KMS-11 (cell line): ENCODE measurements around the gene CELF5.

Source experiments
- H2AFZ ChIP-seq: fragments of 200-600 bp; sonication (generic); 2 replicates; pipeline ENCODE4 v1.6.1; 2016; ENCODE audit warnings: antibody characterized with exemption, mixed run types, low read depth
- H3K27ac ChIP-seq: fragments of 200-600 bp; sonication (generic); 2 replicates; pipeline ENCODE4 v1.6.1; 2016; ENCODE audit warnings: mild to moderate bottlenecking, mixed run types
- H3K27me3 ChIP-seq: fragments of 200-600 bp; sonication (generic); 2 replicates; pipeline ENCODE4 v1.6.1; 2017; ENCODE audit warnings: mild to moderate bottlenecking, low read depth, mixed run types, moderate library complexity; ENCODE audit not compliant: insufficient read depth
- H3K36me3 ChIP-seq: fragments of 200-600 bp; sonication (generic); 2 replicates; pipeline ENCODE4 v1.6.1; 2017; ENCODE audit warnings: mild to moderate bottlenecking, mixed run types; ENCODE audit not compliant: insufficient read depth
- H3K4me1 ChIP-seq: fragments of 200-600 bp; sonication (generic); 2 replicates; pipeline ENCODE4 v1.6.1; 2016; ENCODE audit warnings: mild to moderate bottlenecking, low read depth, mixed run types; ENCODE audit not compliant: poor library complexity, severe bottlenecking
- H3K4me2 ChIP-seq: fragments of 200-600 bp; sonication (generic); 2 replicates; pipeline ENCODE4 v1.7.0; 2016; ENCODE audit warnings: mild to moderate bottlenecking, mixed run types
- H3K4me3 ChIP-seq: fragments of 200-600 bp; sonication (generic); IDR thresholded peaks from 2 replicates; pipeline ENCODE4 v1.6.1; 2017; ENCODE audit warnings: low read depth, low read length, mixed read lengths; ENCODE audit not compliant: insufficient read depth
- H3K79me2 ChIP-seq: fragments of 200-600 bp; sonication (generic); 2 replicates; pipeline ENCODE4 v1.6.1; 2016; ENCODE audit warnings: low read depth, mixed run types; ENCODE audit not compliant: insufficient read depth
- H3K9ac ChIP-seq: fragments of 200-600 bp; sonication (generic); 2 replicates; pipeline ENCODE4 v1.6.1; 2016; ENCODE audit warnings: mild to moderate bottlenecking, mixed run types
- H4K20me1 ChIP-seq: fragments of 200-600 bp; sonication (generic); 2 replicates; pipeline ENCODE4 v1.6.1; 2016; ENCODE audit warnings: mild to moderate bottlenecking, mixed run types; ENCODE audit not compliant: insufficient read depth
- CTCF ChIP-seq: fragments of 200-600 bp; sonication (generic); conservative IDR thresholded peaks from 2 replicates; pipeline ENCODE4 v1.6.1; 2017; ENCODE audit warnings: low read depth, mild to moderate bottlenecking, antibody characterized with exemption, low read length, moderate library complexity, mixed read lengths

Gene CELF5

GRCh38 chr19:3336351-3336679, 111.9 kb downstream of the CELF5 start:
- no peak for TF ChIP-seq CTCF
- Histone ChIP-seq H3K79me2 (no peaks in the 10 kb centered on the region), H4K20me1 (no peaks in the 10 kb centered on the region), H3K4me1 (no peaks in the 10 kb centered on the region), H3K36me3 (no peaks in the 10 kb centered on the region), H2AFZ (no peak overlapping the region), H3K27me3 (peaks cover 70% of the 10 kb centered on the region), H3K4me2 (no peak overlapping the region), H3K4me3 (no peak overlapping the region), H3K9ac (no peak overlapping the region), H3K27ac (no peak overlapping the region)

GRCh38 chr19:3336680-3337523, 112.4 kb downstream of the CELF5 start:
- Histone ChIP-seq H3K36me3 (no peaks in the 10 kb centered on the region), H3K4me3 (no peak overlapping the region), H2AFZ (no peak overlapping the region), H3K4me2 (no peak overlapping the region), H3K79me2 (no peaks in the 10 kb centered on the region), H3K9ac (no peak overlapping the region), H4K20me1 (no peaks in the 10 kb centered on the region), H3K4me1 (no peaks in the 10 kb centered on the region), H3K27me3 (peaks cover 64% of the 10 kb centered on the region), H3K27ac (no peak overlapping the region)
- TF ChIP-seq CTCF = no peak

GRCh38 chr19:3338541-3339181, 114.2 kb downstream of the CELF5 start:
- TF ChIP-seq CTCF = no peak
- Histone ChIP-seq H4K20me1 (no peaks in the 10 kb centered on the region), H3K9ac (no peak overlapping the region), H2AFZ (no peak overlapping the region), H3K4me3 (no peak overlapping the region), H3K4me1 (no peaks in the 10 kb centered on the region), H3K27me3 (peaks cover 50% of the 10 kb centered on the region), H3K4me2 (no peak overlapping the region), H3K79me2 (no peaks in the 10 kb centered on the region), H3K27ac (no peak overlapping the region), H3K36me3 (no peaks in the 10 kb centered on the region)

GRCh38 chr19:3340340-3340739, 115.9 kb downstream of the CELF5 start:
- Histone ChIP-seq H3K9ac (no peak overlapping the region), H3K27me3 (peaks cover 36% of the 10 kb centered on the region)
- TF ChIP-seq CTCF = no peak

More at GRCh38 chr19:3340340-3340739, 115.9 kb downstream of the CELF5 start:
- Histone ChIP-seq H3K79me2 (no peaks in the 10 kb centered on the region), H3K4me2 (no peak overlapping the region), H3K4me3 (no peak overlapping the region), H4K20me1 (no peaks in the 10 kb centered on the region), H3K36me3 (no peaks in the 10 kb centered on the region), H2AFZ (no peak overlapping the region), H3K4me1 (no peaks in the 10 kb centered on the region), H3K27ac (no peak overlapping the region)
